HUES48 (cell line): ENCODE measurements around the gene KLHL18.
"Not testable (repeated sequence)": the region's sequence is repeated elsewhere in the genome, so short reads cannot be mapped to it uniquely, and the experiment has no call there.

Experiments used
- H3K27ac ChIP-seq: one replicate; pipeline ENCODE4 v1.7.0; 2013; ENCODE audit warnings: low read depth, low read length, inconsistent platforms
- H3K27me3 ChIP-seq: 2 replicates; pipeline ENCODE4 v1.6.1; 2013; ENCODE audit warnings: mild to moderate bottlenecking, low read length; ENCODE audit not compliant: control insufficient read depth, insufficient read depth
- H3K36me3 ChIP-seq: 2 replicates; pipeline ENCODE4 v1.6.1; 2013; ENCODE audit warnings: low read length; ENCODE audit not compliant: control insufficient read depth, insufficient read depth
- H3K4me1 ChIP-seq: 2 replicates; pipeline ENCODE4 v1.6.1; 2013; ENCODE audit warnings: mild to moderate bottlenecking, low read length; ENCODE audit not compliant: control insufficient read depth, insufficient read depth
- H3K4me3 ChIP-seq: 2 replicates; pipeline ENCODE4 v1.5.1; 2013; ENCODE audit warnings: mild to moderate bottlenecking, low read depth, low read length
- H3K9ac ChIP-seq: 2 replicates; pipeline ENCODE4 v1.6.1; 2013; ENCODE audit warnings: mild to moderate bottlenecking, low read depth, low read length, moderate library complexity
- H3K9me3 ChIP-seq: 2 replicates; pipeline ENCODE4 v1.6.1; 2013; ENCODE audit warnings: low read length; ENCODE audit not compliant: control insufficient read depth, insufficient read depth

The KLHL18 gene

GRCh38 chr3:47256331-47256730, 26.4 kb upstream of the KLHL18 start:
- not testable (repeated sequence) for H3K9me3 ChIP-seq, H3K4me3 ChIP-seq, H3K27ac ChIP-seq, H3K36me3 ChIP-seq, H3K27me3 ChIP-seq, H3K9ac ChIP-seq
- H3K4me1 ChIP-seq, result peaks cover 13% of the 10 kb centered on the region

DNA sequence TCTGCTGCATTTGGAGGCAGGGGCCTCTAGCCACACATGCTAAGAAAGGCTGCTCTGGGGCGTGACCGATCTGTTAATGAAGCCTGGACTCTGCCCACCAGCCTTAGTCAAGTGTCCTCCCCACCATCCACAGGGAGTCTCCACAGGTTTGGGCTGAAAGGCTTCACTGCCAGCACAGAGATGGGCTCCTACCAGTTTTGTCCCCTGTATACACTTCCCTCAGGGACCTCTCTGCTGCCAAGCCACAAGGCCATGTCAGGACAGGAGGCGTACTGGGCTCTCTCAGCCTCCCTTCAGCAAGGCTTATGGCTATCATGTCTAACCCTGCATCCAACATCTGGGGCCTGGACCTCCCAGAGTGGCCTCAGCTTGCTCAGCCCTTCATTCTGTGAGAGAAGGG, 23.6 kb upstream of the KLHL18 start:
- no peaks in the 10 kb centered on the region for H3K27me3 ChIP-seq
- H3K36me3 ChIP-seq, result no peaks in the 10 kb centered on the region
- no peaks in the 10 kb centered on the region for H3K9me3 ChIP-seq
- H3K27ac ChIP-seq, result peak overlapping the region; percentile 26
- H3K4me1 ChIP-seq, result peaks cover 13% of the 10 kb centered on the region
- no peak overlapping the region for H3K9ac ChIP-seq
- no peak overlapping the region for H3K4me3 ChIP-seq

DNA sequence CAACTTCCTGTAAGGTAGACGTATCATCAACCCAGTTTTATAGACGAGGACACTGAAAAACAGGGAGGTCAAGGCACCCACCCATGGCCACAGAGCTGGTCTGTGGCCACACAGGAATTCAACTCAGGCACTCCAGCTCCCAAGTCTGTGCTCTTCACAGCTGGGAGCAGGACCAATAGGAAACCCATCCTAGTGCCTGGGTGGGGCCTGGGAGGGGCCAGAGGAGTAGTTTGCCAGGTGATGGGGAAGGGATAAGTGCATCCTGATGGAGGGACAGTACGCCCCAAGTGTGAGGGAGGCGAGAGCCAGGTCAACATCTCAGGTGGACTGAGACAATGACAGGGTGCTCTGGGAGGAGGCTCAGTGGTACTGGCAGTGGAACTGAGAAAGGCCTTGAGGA, 22.1 kb upstream of the KLHL18 start:
- no peak overlapping the region for H3K4me3 ChIP-seq
- no peak overlapping the region for H3K9ac ChIP-seq
- H3K36me3 ChIP-seq, result no peaks in the 10 kb centered on the region
- no peaks in the 10 kb centered on the region for H3K9me3 ChIP-seq
- H3K4me1 ChIP-seq, result peaks cover 13% of the 10 kb centered on the region
- peak overlapping the region; percentile 63 for H3K27ac ChIP-seq
- H3K27me3 ChIP-seq, result no peaks in the 10 kb centered on the region

- Histone ChIP-seq H3K9me3 (no peaks in the 10 kb centered on the region), H3K9ac (no peak overlapping the region), H3K4me3 (no peak overlapping the region), H3K36me3 (no peaks in the 10 kb centered on the region), H3K27me3 (no peaks in the 10 kb centered on the region), H3K27ac (no peak overlapping the region), H3K4me1 (peaks cover 13% of the 10 kb centered on the region)
These were observed 21.4 kb upstream of the KLHL18 start for GRCh38 chr3:47261301-47261700.

DNA sequence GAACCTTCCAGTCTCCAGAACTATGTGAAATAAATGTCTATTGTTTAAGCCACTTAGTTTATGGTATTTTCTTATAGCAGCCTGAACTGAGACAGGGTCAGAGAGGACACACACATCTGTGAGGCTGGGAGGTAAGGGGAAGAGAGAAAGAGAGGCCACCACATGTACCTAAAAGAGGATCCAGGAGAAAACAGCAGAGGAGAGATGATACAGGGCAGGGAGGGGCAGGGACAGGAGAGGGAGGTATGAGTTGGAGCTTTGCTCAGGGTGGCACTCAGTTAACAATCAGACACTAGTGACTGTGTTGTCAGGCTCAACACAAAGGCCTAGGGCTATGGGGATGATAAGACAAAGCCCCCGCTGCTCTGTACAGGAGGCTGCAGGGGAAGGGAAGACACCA, 17.7 kb upstream of the KLHL18 start:
- Histone ChIP-seq H3K4me3 (no peak overlapping the region), H3K27ac (no peak overlapping the region), H3K4me1 (peaks cover 9% of the 10 kb centered on the region), H3K27me3 (no peaks in the 10 kb centered on the region), H3K36me3 (no peaks in the 10 kb centered on the region), H3K9me3 (no peaks in the 10 kb centered on the region), H3K9ac (no peak overlapping the region)

GRCh38 chr3:47265725-47266428, 16.9 kb upstream of the KLHL18 start:
- H3K9ac ChIP-seq, result no peak overlapping the region
- no peak overlapping the region for H3K4me3 ChIP-seq
- no peak overlapping the region for H3K27ac ChIP-seq
- peaks cover 2% of the 10 kb centered on the region; the same call in 1 of the 2 replicates for H3K4me1 ChIP-seq
- H3K9me3 ChIP-seq, result no peaks in the 10 kb centered on the region
- no peaks in the 10 kb centered on the region for H3K27me3 ChIP-seq
- H3K36me3 ChIP-seq, result no peaks in the 10 kb centered on the region

GRCh38 chr3:47266709-47267489, 15.8 kb upstream of the KLHL18 start:
- H3K9me3 ChIP-seq, result no peaks in the 10 kb centered on the region
- H3K4me1 ChIP-seq, result no peaks in the 10 kb centered on the region
- no peaks in the 10 kb centered on the region for H3K36me3 ChIP-seq
- H3K27ac ChIP-seq, result no peak overlapping the region
- H3K9ac ChIP-seq, result no peak overlapping the region
- H3K4me3 ChIP-seq, result no peak overlapping the region
- no peaks in the 10 kb centered on the region for H3K27me3 ChIP-seq

DNA sequence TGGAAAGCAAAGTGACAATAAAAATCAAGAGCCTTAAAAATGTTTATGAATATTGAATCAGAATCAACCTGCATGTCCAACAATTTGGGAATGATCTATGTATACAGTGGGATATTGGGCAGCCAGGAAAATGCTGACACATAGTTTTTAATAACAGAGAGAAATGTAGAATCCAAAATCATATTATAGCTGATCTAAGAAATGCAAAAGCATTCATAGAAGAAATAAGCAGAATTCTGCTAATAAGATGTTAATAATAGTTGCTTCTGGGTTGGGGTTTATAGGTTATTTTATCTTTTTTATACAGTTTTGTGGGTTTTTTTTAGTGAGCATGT, 15.3 kb upstream of the KLHL18 start:
- H3K27me3 ChIP-seq, result no peaks in the 10 kb centered on the region
- H3K9me3 ChIP-seq, result no peaks in the 10 kb centered on the region
- no peak overlapping the region for H3K27ac ChIP-seq
- no peaks in the 10 kb centered on the region for H3K36me3 ChIP-seq
- H3K4me1 ChIP-seq, result no peaks in the 10 kb centered on the region
- no peak overlapping the region for H3K9ac ChIP-seq
- no peak overlapping the region for H3K4me3 ChIP-seq

DNA sequence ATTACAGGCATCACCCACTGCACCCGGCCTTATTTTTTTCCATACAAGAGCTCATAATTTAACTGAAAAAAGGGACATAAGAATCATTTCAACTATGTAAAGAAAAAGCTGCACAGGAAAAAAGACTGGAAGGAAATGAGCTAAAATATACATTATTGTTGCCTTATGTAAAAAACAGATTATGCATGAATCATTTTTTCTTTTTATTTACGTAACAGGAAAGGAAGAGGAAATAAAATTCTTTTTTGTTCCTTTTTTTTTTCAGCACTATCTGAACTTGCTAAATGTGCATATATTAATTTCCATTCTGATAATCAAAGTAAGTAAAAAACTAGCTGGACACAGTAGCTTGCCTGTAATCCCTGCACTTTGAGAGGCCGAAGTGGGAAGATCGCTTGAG, 12.2 kb upstream of the KLHL18 start:
- Histone ChIP-seq H3K9me3 (no peaks in the 10 kb centered on the region), H3K4me1 (no peaks in the 10 kb centered on the region), H3K27me3 (no peaks in the 10 kb centered on the region), H3K9ac (no peak overlapping the region), H3K4me3 (no peak overlapping the region), H3K27ac (no peak overlapping the region), H3K36me3 (no peaks in the 10 kb centered on the region)

DNA sequence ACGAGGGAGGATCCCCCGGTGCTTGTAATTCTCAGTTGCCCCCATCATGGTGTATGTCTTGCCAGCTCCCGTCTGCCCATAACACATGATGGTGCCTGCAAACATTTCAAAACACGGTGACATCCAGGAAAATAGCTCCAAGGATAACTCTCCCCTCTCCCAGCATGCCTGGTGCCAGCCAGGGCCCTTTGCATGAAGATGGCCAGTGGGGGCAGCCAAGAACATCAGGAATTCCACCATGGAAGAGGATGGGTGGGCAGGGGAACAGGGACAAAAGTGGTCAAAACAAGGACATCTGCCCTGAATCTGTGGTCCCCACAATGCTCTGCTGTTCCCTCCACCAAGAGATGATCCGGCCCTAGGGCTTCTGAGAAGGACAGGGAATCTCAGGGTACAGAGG, 9.2 kb upstream of the KLHL18 start:
- Histone ChIP-seq H3K4me1 (no peaks in the 10 kb centered on the region), H3K4me3 (no peak overlapping the region)

DNA sequence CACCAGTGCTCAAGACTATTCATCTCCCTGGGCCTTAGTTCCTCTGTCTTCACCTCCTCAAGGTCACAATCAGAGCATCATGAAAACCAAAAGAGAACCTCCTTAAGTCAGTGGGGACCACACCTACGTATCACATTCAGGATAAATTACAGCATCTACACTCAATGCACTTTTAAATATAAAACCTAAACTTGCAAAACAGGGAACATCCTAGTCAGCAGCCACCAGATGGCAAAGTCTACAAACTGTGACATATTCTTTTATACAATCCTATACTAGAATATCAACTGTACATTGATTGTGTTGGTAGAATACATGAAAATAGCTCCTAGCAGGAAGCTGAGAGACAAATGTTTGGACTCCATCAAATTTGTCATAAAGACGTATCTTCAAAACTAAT, 8.1 kb upstream of the KLHL18 start:
- no peaks in the 10 kb centered on the region for H3K36me3 ChIP-seq
- H3K4me3 ChIP-seq, result no peak overlapping the region
- H3K27ac ChIP-seq, result no peak overlapping the region
- no peak overlapping the region for H3K9ac ChIP-seq
- no peaks in the 10 kb centered on the region for H3K9me3 ChIP-seq
- no peaks in the 10 kb centered on the region for H3K27me3 ChIP-seq
- no peaks in the 10 kb centered on the region for H3K4me1 ChIP-seq

More for the DNA sequence above, 9.2 kb upstream of the KLHL18 start:
- H3K27me3 ChIP-seq, result no peaks in the 10 kb centered on the region
- no peaks in the 10 kb centered on the region for H3K36me3 ChIP-seq
- no peaks in the 10 kb centered on the region for H3K9me3 ChIP-seq
- no peak overlapping the region for H3K9ac ChIP-seq
- H3K27ac ChIP-seq, result no peak overlapping the region
